ENCODE measurements around the gene CILP.

DNA sequence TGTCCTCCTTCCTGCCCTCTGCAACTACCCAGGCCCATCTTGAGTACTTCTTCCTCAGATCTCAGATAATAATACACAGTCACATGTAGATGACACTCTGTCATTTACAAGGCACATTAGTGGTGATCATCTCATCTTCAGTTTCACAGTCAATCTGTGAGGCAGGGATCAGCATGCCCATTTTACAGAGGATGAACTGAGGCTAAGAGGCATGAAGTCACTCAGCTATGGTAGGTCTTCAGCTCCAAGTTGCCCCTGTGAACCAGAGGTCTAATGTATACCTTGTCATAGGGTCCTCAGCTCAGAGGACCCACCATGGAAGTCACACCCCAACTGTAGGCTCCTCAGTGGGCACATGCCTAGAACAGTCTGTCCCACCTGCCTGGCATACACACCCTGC is 4.2 kb upstream of the CILP start:
- no peak for TF ChIP-seq POLR2A (IDR thresholded peaks at IDR 0.05)
- TF ChIP-seq, protein P1, sequence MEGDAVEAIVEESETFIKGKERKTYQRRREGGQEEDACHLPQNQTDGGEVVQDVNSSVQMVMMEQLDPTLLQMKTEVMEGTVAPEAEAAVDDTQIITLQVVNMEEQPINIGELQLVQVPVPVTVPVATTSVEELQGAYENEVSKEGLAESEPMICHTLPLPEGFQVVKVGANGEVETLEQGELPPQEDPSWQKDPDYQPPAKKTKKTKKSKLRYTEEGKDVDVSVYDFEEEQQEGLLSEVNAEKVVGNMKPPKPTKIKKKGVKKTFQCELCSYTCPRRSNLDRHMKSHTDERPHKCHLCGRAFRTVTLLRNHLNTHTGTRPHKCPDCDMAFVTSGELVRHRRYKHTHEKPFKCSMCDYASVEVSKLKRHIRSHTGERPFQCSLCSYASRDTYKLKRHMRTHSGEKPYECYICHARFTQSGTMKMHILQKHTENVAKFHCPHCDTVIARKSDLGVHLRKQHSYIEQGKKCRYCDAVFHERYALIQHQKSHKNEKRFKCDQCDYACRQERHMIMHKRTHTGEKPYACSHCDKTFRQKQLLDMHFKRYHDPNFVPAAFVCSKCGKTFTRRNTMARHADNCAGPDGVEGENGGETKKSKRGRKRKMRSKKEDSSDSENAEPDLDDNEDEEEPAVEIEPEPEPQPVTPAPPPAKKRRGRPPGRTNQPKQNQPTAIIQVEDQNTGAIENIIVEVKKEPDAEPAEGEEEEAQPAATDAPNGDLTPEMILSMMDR (IDR thresholded peaks at IDR 0.05), result no peak

Data from vagina (tissue), 2 donors.